ENCODE data around the gene CCS. TPM values are rescaled to one million over a fixed set of nuclear protein-coding genes. Genes with fewer than 3 reads are reported as not detected.

The CCS gene
- total and polyA plus RNA-seq, 10 donors: 32.8 to 161 (median 44.5) TPM

DNA sequence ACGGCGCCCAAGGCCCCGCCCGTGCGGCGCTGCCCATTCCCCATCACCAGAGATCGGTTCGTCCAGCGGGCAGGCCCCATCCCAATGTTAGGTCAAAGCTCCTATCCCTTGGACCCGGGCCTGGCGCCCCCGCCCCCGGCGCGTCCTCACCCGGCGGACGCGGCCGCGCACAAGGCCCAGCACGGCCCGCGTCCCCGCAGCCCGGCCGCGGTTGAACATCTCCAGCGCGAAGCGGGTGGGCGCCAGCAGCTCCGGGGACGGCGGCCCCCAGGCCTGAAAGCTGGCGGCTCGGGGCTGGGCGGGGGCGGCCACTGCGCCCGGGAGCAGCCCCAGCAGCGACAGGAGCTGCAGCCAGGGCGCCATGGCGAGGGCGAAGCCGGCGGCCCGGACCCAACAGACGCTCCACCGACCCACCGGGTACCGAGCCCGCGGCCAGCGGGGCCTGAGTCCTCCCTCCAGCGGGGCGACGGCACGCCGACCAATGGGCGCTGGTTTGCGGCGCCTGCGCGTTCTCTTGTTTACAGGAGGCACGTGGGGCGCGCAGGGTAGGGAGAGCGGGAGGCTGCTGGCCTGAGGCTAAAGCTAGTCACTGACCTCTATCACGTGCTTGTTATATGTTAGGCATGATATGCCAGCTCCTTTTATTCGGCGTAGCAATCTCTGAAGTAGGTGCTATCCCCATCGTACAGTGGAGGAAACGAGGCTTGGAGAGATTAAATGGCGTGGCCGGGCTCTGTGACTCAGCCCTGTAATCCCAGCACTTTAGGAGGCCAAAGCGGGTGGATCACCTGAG, 24.7 kb upstream of the CCS start, which contains the start of gene CTSF:
Gene CTSF, minus strand, starts transcription at position 483 of the 793 bp plus-strand sequence. Its CDS starts 120 bp downstream, at position 363.
- peak; percentile 95 for DNase-seq
- TF ChIP-seq, protein P1, sequence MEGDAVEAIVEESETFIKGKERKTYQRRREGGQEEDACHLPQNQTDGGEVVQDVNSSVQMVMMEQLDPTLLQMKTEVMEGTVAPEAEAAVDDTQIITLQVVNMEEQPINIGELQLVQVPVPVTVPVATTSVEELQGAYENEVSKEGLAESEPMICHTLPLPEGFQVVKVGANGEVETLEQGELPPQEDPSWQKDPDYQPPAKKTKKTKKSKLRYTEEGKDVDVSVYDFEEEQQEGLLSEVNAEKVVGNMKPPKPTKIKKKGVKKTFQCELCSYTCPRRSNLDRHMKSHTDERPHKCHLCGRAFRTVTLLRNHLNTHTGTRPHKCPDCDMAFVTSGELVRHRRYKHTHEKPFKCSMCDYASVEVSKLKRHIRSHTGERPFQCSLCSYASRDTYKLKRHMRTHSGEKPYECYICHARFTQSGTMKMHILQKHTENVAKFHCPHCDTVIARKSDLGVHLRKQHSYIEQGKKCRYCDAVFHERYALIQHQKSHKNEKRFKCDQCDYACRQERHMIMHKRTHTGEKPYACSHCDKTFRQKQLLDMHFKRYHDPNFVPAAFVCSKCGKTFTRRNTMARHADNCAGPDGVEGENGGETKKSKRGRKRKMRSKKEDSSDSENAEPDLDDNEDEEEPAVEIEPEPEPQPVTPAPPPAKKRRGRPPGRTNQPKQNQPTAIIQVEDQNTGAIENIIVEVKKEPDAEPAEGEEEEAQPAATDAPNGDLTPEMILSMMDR (IDR thresholded peaks at IDR 0.05 in 8 of 11, conservative IDR thresholded peaks at IDR 0.05 in 3 of 11): no peak
- TF ChIP-seq POLR2AphosphoS5 (IDR thresholded peaks at IDR 0.05) (peak; percentile 74 to 87 (median 81)), POLR2A (IDR thresholded peaks at IDR 0.05) (no peak)
- Histone ChIP-seq H3K4me3 (peak within 1 kb of the TSS; percentile 55 to 83 (median 72)), H3K27ac (peak within 1 kb of the TSS in 4 of 8 donors; percentile 1 to 65 (median 49)), H3K36me3 (peaks cover 0 to 20% (median 0%) of the 10 kb centered on the region in 6 donors), H3K9me3 (no peaks in the 10 kb centered on the region), H3K27me3 (replicated peaks in 1 of 7) (peaks cover 0 to 23% (median 3%) of the 10 kb centered on the region in 7 donors), H3K4me1 (peaks cover 0 to 23% (median 18%) of the 10 kb centered on the region in 6 donors)
- WGBS, 5 donors: 5 to 32% (median 6%) methylated on average over 10 to 77 of the region's 77 CpGs
- intact Hi-C loops (cut with DNase I; ENCODE audit: low total_unique reads): no loop called here

DNA sequence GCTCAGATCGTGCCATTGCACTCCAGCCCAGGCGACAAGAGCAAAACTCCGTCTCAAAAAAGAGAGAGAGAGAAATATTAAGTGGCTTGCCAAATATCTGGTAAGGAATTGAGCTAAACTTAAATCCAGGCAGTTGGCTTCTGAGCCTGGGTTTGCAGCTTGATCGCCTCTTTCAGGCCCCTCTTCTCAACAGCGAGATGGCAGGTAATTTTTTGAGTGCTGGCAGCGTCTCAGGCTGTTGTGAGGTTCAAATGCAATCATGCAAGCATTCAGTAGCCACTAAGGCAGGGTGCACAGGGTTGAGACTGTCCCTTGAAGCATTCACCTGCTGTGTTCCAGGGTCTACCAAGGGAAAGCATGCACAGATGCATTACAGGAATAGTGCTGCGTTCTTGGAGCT, 23.9 kb upstream of the CCS start:
- no peak for DNase-seq
- Histone ChIP-seq H3K36me3 (peaks cover 0 to 16% (median 0%) of the 10 kb centered on the region in 6 donors), H3K4me3 (peak overlapping the region in 1 of 8 donors; percentile 83), H3K27ac (no peak overlapping the region), H3K9me3 (no peaks in the 10 kb centered on the region), H3K27me3 (replicated peaks in 1 of 7) (peaks cover 0 to 23% (median 3%) of the 10 kb centered on the region in 7 donors), H3K4me1 (peaks cover 0 to 23% (median 18%) of the 10 kb centered on the region in 6 donors)
- intact Hi-C loops (cut with DNase I; ENCODE audit: low total_unique reads): no loop called here
- 77 to 91% (median 86%) methylated on average over 7 of the region's 7 CpGs for WGBS, 5 donors
- TF ChIP-seq, protein P1 (IDR thresholded peaks at IDR 0.05 in 8 of 11, conservative IDR thresholded peaks at IDR 0.05 in 3 of 11): no peak
- TF ChIP-seq POLR2A (IDR thresholded peaks at IDR 0.05) (no peak), POLR2AphosphoS5 (IDR thresholded peaks at IDR 0.05) (no peak)

DNA sequence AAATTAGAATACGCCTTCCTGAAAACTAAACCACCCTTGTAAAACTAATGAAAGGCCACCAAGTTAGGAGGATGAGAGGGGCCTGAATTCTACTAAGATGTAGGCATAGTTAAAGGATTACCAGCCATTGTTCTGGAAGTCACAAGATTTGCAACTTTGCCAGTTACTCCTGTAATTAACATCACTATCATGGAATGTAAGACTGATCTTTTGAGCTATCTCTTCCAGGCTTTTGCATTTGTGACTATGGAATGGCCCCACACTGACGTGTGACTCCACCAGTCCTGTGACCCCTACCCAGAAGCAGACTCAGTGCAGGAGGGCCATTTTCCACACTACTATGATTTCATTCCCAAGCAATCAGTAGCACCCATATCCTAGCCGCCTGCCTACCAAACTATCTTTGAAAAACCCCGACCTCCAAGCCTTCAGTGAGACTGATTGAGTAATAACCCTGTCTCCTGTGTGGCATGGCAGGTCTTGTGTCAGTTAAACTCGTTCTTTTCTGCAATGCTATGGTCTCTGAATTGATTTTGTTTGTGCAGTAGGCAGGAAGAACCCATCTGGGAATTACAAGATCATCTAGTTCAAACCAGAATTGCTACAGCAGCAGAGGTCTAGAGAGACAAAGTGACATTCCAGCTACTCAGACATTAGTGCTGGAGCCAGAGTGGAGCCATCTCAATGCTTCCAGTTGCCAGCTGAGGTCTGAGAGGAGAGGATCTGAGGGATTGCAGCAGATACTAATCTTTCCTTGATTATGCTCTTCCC, 22.7 kb upstream of the CCS start:
- Histone ChIP-seq H3K9me3 (no peaks in the 10 kb centered on the region), H3K4me3 (no peak overlapping the region), H3K27me3 (replicated peaks in 1 of 7) (peaks cover 0 to 23% (median 3%) of the 10 kb centered on the region in 7 donors), H3K4me1 (peaks cover 0 to 23% (median 18%) of the 10 kb centered on the region in 6 donors), H3K27ac (no peak overlapping the region), H3K36me3 (peaks cover 0 to 8% (median 0%) of the 10 kb centered on the region in 6 donors)
- TF ChIP-seq POLR2AphosphoS5 (IDR thresholded peaks at IDR 0.05) (no peak), POLR2A (IDR thresholded peaks at IDR 0.05) (no peak)
- TF ChIP-seq, protein P1 (IDR thresholded peaks at IDR 0.05 in 8 of 11, conservative IDR thresholded peaks at IDR 0.05 in 3 of 11): no peak
- intact Hi-C loops (cut with DNase I; ENCODE audit: low total_unique reads): no loop called here
- no peak for DNase-seq
- 52 to 64% (median 61%) methylated on average over 5 of the region's 5 CpGs for WGBS, 5 donors

All from spleen (tissue), 11 donors.